Suprapubic skin (tissue), 4 donors: ENCODE data around the gene FOXP4.

ENCODE experiments used
- CTCF ChIP-seq, 2 donors: fragments of 200-600 bp in 1 of 2; fragments of 450-650 bp in 1 of 2; sonication (generic) in 1 of 2; IDR thresholded peaks; one replicate each; pipeline ENCODE4 v1.5.1; 2016 to 2019; ENCODE audit warnings: antibody characterized with exemption in 2 of 2, mild to moderate bottlenecking in 1 of 2, moderate library complexity in 1 of 2
- EP300 ChIP-seq: sonication (generic); formaldehyde crosslinking; IDR thresholded peaks from one replicate; pipeline ENCODE4 v1.6.1; 2017; ENCODE audit warnings: antibody characterized with exemption
- POLR2A ChIP-seq, 2 donors: fragments of 450-650 bp; IDR thresholded peaks; one replicate each; pipeline ENCODE4 v1.6.1; 2017; ENCODE audit warnings: antibody characterized with exemption in 2 of 2, mild to moderate bottlenecking in 2 of 2, moderate library complexity in 2 of 2
- POLR2AphosphoS5 ChIP-seq, 3 donors: sonication (generic); formaldehyde crosslinking; IDR thresholded peaks; one replicate each; pipeline ENCODE4 v1.6.1; 2017; ENCODE audit warnings: antibody characterized with exemption in 3 of 3

GRCh38 chr6:41522780-41523548 is 23.2 kb upstream of the FOXP4 start:
- TF ChIP-seq EP300 (no peak), CTCF (IDR thresholded peaks at IDR 0.05) (no peak), POLR2AphosphoS5 (IDR thresholded peaks at IDR 0.05) (no peak), POLR2A (IDR thresholded peaks at IDR 0.05) (no peak)
